Measurements from ENCODE around the gene WFDC8.

WFDC8 gene

DNA sequence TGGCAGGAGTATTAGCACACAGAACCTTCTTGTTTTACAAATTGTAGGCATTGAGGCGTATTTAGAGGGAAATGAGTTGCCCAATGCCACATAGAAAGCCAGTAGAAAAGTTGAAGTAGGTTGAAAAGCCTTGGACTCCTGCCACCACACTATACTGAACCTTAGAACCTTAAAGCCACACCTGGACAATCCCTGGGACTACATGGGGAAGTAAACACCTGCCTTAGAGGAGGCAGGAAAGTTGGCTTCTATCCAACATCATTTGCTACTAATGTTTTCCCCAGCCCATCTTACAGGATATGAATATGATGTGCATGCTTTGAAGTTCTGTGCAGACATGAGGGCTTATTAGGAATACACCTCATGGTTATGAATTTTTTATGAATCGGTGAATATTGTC lies 26.6 kb downstream of the WFDC8 start:
- H3K27me3 ChIP-seq (ENCODE audit: control insufficient read depth in 1 of 2, insufficient read depth in 2 of 2, low read length in 2 of 2), result no peaks in the 10 kb centered on the region
- peaks cover 4 to 6% of the 10 kb centered on the region in 2 donors for H3K4me1 ChIP-seq (ENCODE audit: control insufficient read depth in 1 of 2, insufficient read depth in 2 of 2, low read length in 2 of 2)
- H3K36me3 ChIP-seq (ENCODE audit: control insufficient read depth in 1 of 2, insufficient read depth in 2 of 2, low read length in 2 of 2), result no peaks in the 10 kb centered on the region
- no peak overlapping the region for H3K27ac ChIP-seq (ENCODE audit: low read depth, low read length)
- H3K9me3 ChIP-seq (ENCODE audit: control insufficient read depth in 1 of 2, low read length in 2 of 2), result no peaks in the 10 kb centered on the region
- no peak overlapping the region for H3K9ac ChIP-seq (ENCODE audit: low read depth in 1 of 2, low read length in 2 of 2)
- no peak overlapping the region for H3K4me3 ChIP-seq (ENCODE audit: low read depth in 1 of 2, low read length in 2 of 2)

DNA sequence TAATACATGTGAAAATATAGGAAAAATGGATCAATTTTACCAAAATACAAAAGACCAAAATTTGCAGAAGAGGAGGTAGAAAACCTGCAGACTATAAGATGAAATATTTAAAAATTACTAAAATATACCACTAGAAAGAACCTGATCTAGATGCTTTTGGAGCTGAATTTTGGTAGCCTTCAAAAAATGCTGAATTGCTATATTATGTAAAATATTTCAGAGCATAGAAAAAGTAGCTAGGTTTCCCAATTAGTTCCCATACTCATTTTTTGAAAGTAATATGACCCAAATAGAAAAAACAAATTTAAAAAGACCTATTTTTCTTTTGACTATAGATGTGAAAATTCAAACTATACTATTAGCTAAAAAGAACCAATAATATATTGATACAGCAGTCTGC lies 28.3 kb downstream of the WFDC8 start:
- no peak overlapping the region for H3K27ac ChIP-seq (ENCODE audit: low read depth, low read length)
- no peaks in the 10 kb centered on the region for H3K9me3 ChIP-seq (ENCODE audit: control insufficient read depth in 1 of 2, low read length in 2 of 2)
- no peak overlapping the region for H3K4me3 ChIP-seq (ENCODE audit: low read depth in 1 of 2, low read length in 2 of 2)
- no peak overlapping the region for H3K9ac ChIP-seq (ENCODE audit: low read depth in 1 of 2, low read length in 2 of 2)
- peaks cover 0 to 4% of the 10 kb centered on the region in 2 donors for H3K27me3 ChIP-seq (ENCODE audit: control insufficient read depth in 1 of 2, insufficient read depth in 2 of 2, low read length in 2 of 2)
- H3K4me1 ChIP-seq (ENCODE audit: control insufficient read depth in 1 of 2, insufficient read depth in 2 of 2, low read length in 2 of 2), result peaks cover 4 to 6% of the 10 kb centered on the region in 2 donors
- H3K36me3 ChIP-seq (ENCODE audit: control insufficient read depth in 1 of 2, insufficient read depth in 2 of 2, low read length in 2 of 2), result no peaks in the 10 kb centered on the region

DNA sequence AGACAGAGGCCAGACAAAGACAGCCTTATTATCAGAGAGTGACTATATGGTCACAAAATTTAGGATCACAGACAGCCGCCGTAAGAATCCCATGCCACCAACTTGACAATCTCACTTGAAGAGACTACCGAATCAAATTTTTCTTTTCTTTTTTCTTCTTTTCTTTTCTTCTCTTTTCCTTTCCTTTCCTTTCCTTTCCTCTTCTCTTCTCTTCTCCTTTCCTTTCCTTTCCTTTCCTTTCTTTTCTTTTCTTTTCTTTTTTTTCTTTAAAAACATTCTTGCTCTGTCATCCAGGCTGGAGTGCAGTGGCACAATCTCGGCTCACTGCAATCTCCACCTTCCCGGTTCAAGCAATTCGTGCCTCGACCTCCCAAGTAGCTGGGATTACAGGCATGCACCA lies 30.7 kb downstream of the WFDC8 start:
- Histone ChIP-seq H3K27ac (ENCODE audit: low read depth, low read length) (no peak overlapping the region), H3K4me1 (ENCODE audit: control insufficient read depth in 1 of 2, insufficient read depth in 2 of 2, low read length in 2 of 2) (peaks cover 4 to 6% of the 10 kb centered on the region in 2 donors), H3K9ac (ENCODE audit: low read depth in 1 of 2, low read length in 2 of 2) (no peak overlapping the region), H3K9me3 (ENCODE audit: control insufficient read depth in 1 of 2, low read length in 2 of 2) (no peaks in the 10 kb centered on the region), H3K36me3 (ENCODE audit: control insufficient read depth in 1 of 2, insufficient read depth in 2 of 2, low read length in 2 of 2) (no peaks in the 10 kb centered on the region), H3K4me3 (ENCODE audit: low read depth in 1 of 2, low read length in 2 of 2) (no peak overlapping the region), H3K27me3 (ENCODE audit: control insufficient read depth in 1 of 2, insufficient read depth in 2 of 2, low read length in 2 of 2) (peaks cover 0 to 4% of the 10 kb centered on the region in 2 donors)

DNA sequence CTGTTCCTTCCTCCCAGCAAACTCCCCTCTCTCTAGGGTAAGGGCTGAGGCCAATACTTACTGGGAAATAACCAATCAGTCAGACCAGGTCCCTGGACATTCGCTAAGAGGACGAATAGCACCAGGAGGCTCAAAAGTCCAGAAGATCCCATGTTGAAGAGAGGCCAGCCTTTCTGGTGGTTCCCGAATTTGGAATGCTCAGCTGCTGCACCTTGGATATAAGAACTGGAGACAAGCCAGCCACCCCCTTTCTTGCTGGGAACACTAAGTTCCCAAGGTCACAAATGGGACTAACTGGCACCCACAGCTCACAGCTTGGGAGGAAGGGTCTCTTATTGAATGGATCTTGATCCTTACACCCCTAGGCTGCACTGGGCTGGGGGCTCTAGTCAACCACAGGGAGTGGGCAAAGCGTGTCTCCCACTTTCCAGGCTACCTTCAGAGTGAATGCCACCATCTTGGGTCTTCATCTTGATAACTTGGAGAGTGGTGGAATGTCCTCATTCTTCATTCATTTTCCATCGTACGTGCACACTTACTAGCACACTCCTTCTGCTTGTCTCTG lies 31.8 kb downstream of the WFDC8 start, which contains the start of gene EPPIN:
EPPIN (minus strand) TSS at position 196 of the 565 bp plus-strand sequence; CDS start at position 152, 44 bp downstream.
- no peak within 1 kb of the TSS for H3K4me3 ChIP-seq (ENCODE audit: low read depth in 1 of 2, low read length in 2 of 2)
- H3K9me3 ChIP-seq (ENCODE audit: control insufficient read depth in 1 of 2, low read length in 2 of 2), result no peaks in the 10 kb centered on the region
- no peaks in the 10 kb centered on the region for H3K36me3 ChIP-seq (ENCODE audit: control insufficient read depth in 1 of 2, insufficient read depth in 2 of 2, low read length in 2 of 2)
- H3K27me3 ChIP-seq (ENCODE audit: control insufficient read depth in 1 of 2, insufficient read depth in 2 of 2, low read length in 2 of 2), result peaks cover 0 to 11% of the 10 kb centered on the region in 2 donors
- H3K4me1 ChIP-seq (ENCODE audit: control insufficient read depth in 1 of 2, insufficient read depth in 2 of 2, low read length in 2 of 2), result peaks cover 0 to 4% of the 10 kb centered on the region in 2 donors
- no peak within 1 kb of the TSS for H3K9ac ChIP-seq (ENCODE audit: low read depth in 1 of 2, low read length in 2 of 2)
- no peak within 1 kb of the TSS for H3K27ac ChIP-seq (ENCODE audit: low read depth, low read length)

DNA sequence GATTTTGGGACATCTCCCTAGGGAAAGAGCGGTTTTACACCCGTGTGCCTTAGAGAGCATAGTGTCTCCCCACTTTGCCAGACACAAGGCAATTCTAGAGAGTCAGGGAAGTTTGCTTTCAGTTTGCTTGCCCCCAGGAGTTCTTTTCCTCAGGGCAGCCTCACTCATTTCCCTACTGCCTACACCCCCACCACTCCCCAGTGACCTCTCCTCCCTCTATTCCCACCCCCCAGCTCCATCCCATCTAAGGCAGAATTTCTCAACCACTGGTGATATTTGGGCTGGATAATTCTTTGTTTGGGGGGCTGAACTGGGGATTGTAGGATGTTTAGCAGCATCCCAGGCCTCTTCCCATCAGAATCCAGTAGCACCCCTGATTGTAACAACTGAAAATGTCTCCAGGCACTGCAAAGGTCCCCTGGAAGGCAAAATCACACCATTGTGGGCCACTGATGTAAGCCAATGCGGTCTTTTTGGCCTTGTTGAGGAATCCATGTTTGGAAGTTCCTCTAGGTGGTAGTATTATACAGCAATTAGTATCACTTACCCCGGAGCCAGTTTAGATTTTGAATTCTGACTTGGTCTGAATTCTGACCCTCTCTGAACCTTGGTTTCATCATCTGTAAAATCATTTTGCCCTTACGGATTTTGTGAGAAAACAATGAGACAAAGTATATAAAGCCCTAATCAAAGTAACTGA lies 33.2 kb downstream of the WFDC8 start:
- Histone ChIP-seq H3K27me3 (ENCODE audit: control insufficient read depth in 1 of 2, insufficient read depth in 2 of 2, low read length in 2 of 2) (peaks cover 0 to 11% of the 10 kb centered on the region in 2 donors), H3K27ac (ENCODE audit: low read depth, low read length) (no peak overlapping the region), H3K36me3 (ENCODE audit: control insufficient read depth in 1 of 2, insufficient read depth in 2 of 2, low read length in 2 of 2) (no peaks in the 10 kb centered on the region), H3K4me3 (ENCODE audit: low read depth in 1 of 2, low read length in 2 of 2) (no peak overlapping the region), H3K9ac (ENCODE audit: low read depth in 1 of 2, low read length in 2 of 2) (no peak overlapping the region), H3K4me1 (ENCODE audit: control insufficient read depth in 1 of 2, insufficient read depth in 2 of 2, low read length in 2 of 2) (no peaks in the 10 kb centered on the region), H3K9me3 (ENCODE audit: control insufficient read depth in 1 of 2, low read length in 2 of 2) (no peaks in the 10 kb centered on the region)

DNA sequence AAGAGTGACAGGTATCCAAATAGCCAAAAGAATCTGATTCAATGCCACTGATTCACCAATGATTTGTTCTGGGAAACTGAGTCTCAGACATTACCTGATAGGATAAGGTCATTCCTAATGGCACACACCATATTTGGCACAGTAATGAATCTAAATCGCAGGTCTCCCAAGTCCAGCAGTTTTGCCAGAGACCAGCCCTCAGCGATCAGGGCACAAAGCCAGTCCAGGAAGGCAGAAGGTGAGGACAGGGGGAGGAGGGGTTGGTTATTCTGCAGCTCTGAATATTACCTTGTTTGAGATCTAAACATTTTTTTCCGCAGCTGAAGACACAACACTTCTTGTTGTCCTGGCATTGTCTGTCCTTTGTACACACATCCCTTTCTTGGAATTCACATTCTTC lies 33.7 kb downstream of the WFDC8 start:
- Histone ChIP-seq H3K4me3 (ENCODE audit: low read depth in 1 of 2, low read length in 2 of 2) (no peak overlapping the region), H3K4me1 (ENCODE audit: control insufficient read depth in 1 of 2, insufficient read depth in 2 of 2, low read length in 2 of 2) (no peaks in the 10 kb centered on the region), H3K27ac (ENCODE audit: low read depth, low read length) (no peak overlapping the region), H3K27me3 (ENCODE audit: control insufficient read depth in 1 of 2, insufficient read depth in 2 of 2, low read length in 2 of 2) (peaks cover 0 to 11% of the 10 kb centered on the region in 2 donors), H3K36me3 (ENCODE audit: control insufficient read depth in 1 of 2, insufficient read depth in 2 of 2, low read length in 2 of 2) (no peaks in the 10 kb centered on the region), H3K9ac (ENCODE audit: low read depth in 1 of 2, low read length in 2 of 2) (no peak overlapping the region), H3K9me3 (ENCODE audit: control insufficient read depth in 1 of 2, low read length in 2 of 2) (no peaks in the 10 kb centered on the region)

DNA sequence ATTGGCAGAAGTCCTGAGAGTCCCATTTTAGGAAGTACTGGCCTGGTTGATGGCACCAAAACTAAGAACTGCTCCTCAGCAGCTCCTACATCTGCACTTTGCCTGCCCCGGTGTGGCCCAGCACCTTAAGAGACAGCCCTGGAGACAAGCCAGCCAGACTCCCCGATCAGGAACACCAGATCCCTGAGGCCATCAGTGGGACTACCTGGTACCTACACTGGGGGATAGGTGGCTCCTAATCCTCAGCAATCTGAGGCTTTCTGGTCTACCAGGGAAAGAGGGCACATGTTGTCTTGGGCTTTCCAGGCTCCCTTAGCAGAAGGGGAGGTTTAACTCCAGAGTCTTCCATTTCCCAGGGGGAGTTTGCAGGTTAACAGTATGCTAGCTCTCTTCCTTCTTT lies 39.7 kb downstream of the WFDC8 start, which contains the start of gene WFDC6:
WFDC6 (minus strand) TSS at position 101 of the 400 bp plus-strand sequence; CDS start at position 26, 75 bp downstream.
- Histone ChIP-seq H3K27ac (ENCODE audit: low read depth, low read length) (no peak within 1 kb of the TSS), H3K36me3 (ENCODE audit: control insufficient read depth in 1 of 2, insufficient read depth in 2 of 2, low read length in 2 of 2) (no peaks in the 10 kb centered on the region), H3K9me3 (ENCODE audit: control insufficient read depth in 1 of 2, low read length in 2 of 2) (no peaks in the 10 kb centered on the region), H3K4me3 (ENCODE audit: low read depth in 1 of 2, low read length in 2 of 2) (no peak within 1 kb of the TSS), H3K27me3 (ENCODE audit: control insufficient read depth in 1 of 2, insufficient read depth in 2 of 2, low read length in 2 of 2) (peaks cover 14 to 16% of the 10 kb centered on the region in 2 donors), H3K4me1 (ENCODE audit: control insufficient read depth in 1 of 2, insufficient read depth in 2 of 2, low read length in 2 of 2) (no peaks in the 10 kb centered on the region), H3K9ac (ENCODE audit: low read depth in 1 of 2, low read length in 2 of 2) (no peak within 1 kb of the TSS)

DNA sequence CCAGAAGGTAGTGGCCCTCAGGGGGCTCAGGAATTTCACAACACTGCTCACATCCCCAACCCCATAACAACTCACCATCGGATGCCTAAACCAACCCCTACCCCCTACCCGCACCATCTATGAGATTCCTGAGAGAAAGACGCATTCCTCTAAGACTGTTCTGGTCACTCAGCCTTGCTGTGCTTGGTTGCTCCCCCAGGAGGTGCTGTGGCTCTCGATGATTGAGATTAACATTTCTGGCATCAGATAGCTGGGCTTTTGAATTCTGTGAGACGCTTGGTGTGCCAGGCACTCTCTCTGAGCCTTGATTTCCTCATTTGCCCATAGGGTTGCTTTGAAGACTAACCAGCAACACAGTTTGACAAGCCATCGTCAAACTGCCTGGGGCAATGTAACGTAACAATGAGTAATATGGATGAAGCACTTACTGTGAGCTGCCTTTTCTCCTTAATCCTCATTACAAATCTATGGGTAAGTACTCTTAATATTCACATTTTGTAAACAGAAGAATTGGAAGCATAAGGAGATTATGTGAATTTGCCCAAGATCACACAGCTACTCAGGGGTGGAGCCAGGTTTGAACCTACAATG lies 40.8 kb downstream of the WFDC8 start:
- Histone ChIP-seq H3K27me3 (ENCODE audit: control insufficient read depth in 1 of 2, insufficient read depth in 2 of 2, low read length in 2 of 2) (peaks cover 13 to 16% of the 10 kb centered on the region in 2 donors), H3K4me3 (ENCODE audit: low read depth in 1 of 2, low read length in 2 of 2) (no peak overlapping the region), H3K9me3 (ENCODE audit: control insufficient read depth in 1 of 2, low read length in 2 of 2) (no peaks in the 10 kb centered on the region)

DNA sequence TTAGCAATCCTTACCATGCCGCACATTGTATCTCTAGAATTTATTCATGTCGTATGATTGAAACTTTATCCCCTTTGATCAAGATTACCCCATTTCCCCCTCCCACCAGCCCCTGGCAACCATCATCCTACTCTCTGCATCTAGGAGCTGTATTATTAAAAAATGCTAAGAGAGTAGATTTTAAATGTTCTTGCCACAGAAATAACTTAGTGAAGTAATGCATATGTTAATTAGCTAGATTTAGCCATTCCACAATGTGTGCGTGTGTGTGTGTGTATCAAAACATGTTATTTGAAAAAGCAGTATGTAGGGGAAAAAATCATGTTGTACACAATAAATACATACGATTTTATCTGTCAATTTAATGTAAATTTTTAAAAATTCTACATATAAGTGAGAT lies 51.8 kb downstream of the WFDC8 start:
- H3K4me3 ChIP-seq (ENCODE audit: low read depth in 1 of 2, low read length in 2 of 2), result no peak overlapping the region
- no peak overlapping the region for H3K9ac ChIP-seq (ENCODE audit: low read depth in 1 of 2, low read length in 2 of 2)
- H3K27ac ChIP-seq (ENCODE audit: low read depth, low read length), result no peak overlapping the region
- H3K36me3 ChIP-seq (ENCODE audit: control insufficient read depth in 1 of 2, insufficient read depth in 2 of 2, low read length in 2 of 2), result no peaks in the 10 kb centered on the region
- H3K9me3 ChIP-seq (ENCODE audit: control insufficient read depth in 1 of 2, low read length in 2 of 2), result no peaks in the 10 kb centered on the region
- H3K27me3 ChIP-seq (ENCODE audit: control insufficient read depth in 1 of 2, insufficient read depth in 2 of 2, low read length in 2 of 2), result peaks cover 4 to 15% of the 10 kb centered on the region in 2 donors
- no peaks in the 10 kb centered on the region for H3K4me1 ChIP-seq (ENCODE audit: control insufficient read depth in 1 of 2, insufficient read depth in 2 of 2, low read length in 2 of 2)

More for the DNA sequence above, 40.8 kb downstream of the WFDC8 start:
- Histone ChIP-seq H3K36me3 (ENCODE audit: control insufficient read depth in 1 of 2, insufficient read depth in 2 of 2, low read length in 2 of 2) (no peaks in the 10 kb centered on the region), H3K4me1 (ENCODE audit: control insufficient read depth in 1 of 2, insufficient read depth in 2 of 2, low read length in 2 of 2) (no peaks in the 10 kb centered on the region), H3K27ac (ENCODE audit: low read depth, low read length) (no peak overlapping the region), H3K9ac (ENCODE audit: low read depth in 1 of 2, low read length in 2 of 2) (no peak overlapping the region)

DNA sequence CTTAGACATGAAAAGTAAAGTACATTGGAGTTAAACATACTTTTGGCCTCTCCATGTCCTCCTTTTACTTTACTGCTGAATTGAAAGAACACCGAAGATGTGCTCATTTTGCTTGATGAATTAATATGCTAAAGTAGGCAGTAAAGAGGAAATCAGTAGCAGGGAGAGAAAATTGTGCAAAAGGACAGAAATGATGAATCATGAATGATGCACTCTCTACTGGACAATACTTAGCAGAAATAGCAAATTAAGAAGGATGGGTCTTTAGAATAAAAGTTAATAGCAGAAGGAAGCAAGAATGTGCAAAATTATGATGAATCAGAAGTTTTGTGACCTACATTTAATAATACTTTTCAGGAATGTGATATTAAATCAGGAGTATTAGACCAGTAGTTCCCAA lies 55.3 kb downstream of the WFDC8 start:
- Histone ChIP-seq H3K4me3 (ENCODE audit: low read depth in 1 of 2, low read length in 2 of 2) (no peak overlapping the region), H3K4me1 (ENCODE audit: control insufficient read depth in 1 of 2, insufficient read depth in 2 of 2, low read length in 2 of 2) (no peaks in the 10 kb centered on the region), H3K27me3 (ENCODE audit: control insufficient read depth in 1 of 2, insufficient read depth in 2 of 2, low read length in 2 of 2) (peaks cover 4 to 15% of the 10 kb centered on the region in 2 donors), H3K9me3 (ENCODE audit: control insufficient read depth in 1 of 2, low read length in 2 of 2) (no peaks in the 10 kb centered on the region), H3K27ac (ENCODE audit: low read depth, low read length) (no peak overlapping the region), H3K36me3 (ENCODE audit: control insufficient read depth in 1 of 2, insufficient read depth in 2 of 2, low read length in 2 of 2) (no peaks in the 10 kb centered on the region), H3K9ac (ENCODE audit: low read depth in 1 of 2, low read length in 2 of 2) (no peak overlapping the region)

All from duodenal mucosa (tissue), 2 donors.